Activated CD4-positive, alpha-beta memory T cell treated with anti-CD3 and anti-CD28 coated beads, Interleukin-2, amount 10 ng/mL, durations not matched to agents 7 days and 5 days (primary cell): Measurements from ENCODE around the gene EPHB1. TPM values are rescaled to one million over a fixed set of nuclear protein-coding genes. Genes with fewer than 3 reads are reported as not detected.

Experiments used
- CTCF ChIA-PET: fragments of 350-600 bp; sonication (Branson Sonifier 250); formaldehyde crosslinking; loops from one replicate; lab custom pipeline; 2021; ENCODE audit warnings: antibody characterized with exemption, inconsistent platforms; lab: Charles Lee
- POLR2A ChIA-PET: fragments of 350-600 bp; sonication (Branson Sonifier 250); formaldehyde crosslinking; loops from one replicate; lab custom pipeline; 2021; ENCODE audit warnings: antibody characterized with exemption; lab: Charles Lee
- DNase-seq: peaks from one replicate; pipeline ENCODE4 v3.0.0-alpha.2; 2020
- H3K27ac Mint-ChIP-seq: one replicate; pipeline ENCODE4 v1.8.0; 2021; ENCODE audit warnings: mild to moderate bottlenecking, mixed read lengths
- H3K27me3 Mint-ChIP-seq: one replicate; pipeline ENCODE4 v1.8.0; 2021; ENCODE audit warnings: mixed read lengths
- H3K36me3 Mint-ChIP-seq: one replicate; pipeline ENCODE4 v1.8.0; 2021; ENCODE audit warnings: low read depth, mixed read lengths
- H3K4me1 Mint-ChIP-seq: one replicate; pipeline ENCODE4 v1.8.0; 2021; ENCODE audit warnings: mixed read lengths
- H3K4me3 Mint-ChIP-seq: one replicate; pipeline ENCODE4 v1.8.0; 2021; ENCODE audit warnings: mild to moderate bottlenecking, mixed read lengths
- H3K9me3 Mint-ChIP-seq: one replicate; pipeline ENCODE4 v1.8.0; 2021; ENCODE audit warnings: mixed read lengths
- total RNA-seq, 2 experiments: library from RNA; stranded (reverse); gene quantifications; one replicate each; pipeline ENCODE4 v1.2.3, GENCODE V29; 2021

EPHB1 gene
- total RNA-seq, 2 experiments from 2014 or later: 0.80 to 1.2 TPM

DNA sequence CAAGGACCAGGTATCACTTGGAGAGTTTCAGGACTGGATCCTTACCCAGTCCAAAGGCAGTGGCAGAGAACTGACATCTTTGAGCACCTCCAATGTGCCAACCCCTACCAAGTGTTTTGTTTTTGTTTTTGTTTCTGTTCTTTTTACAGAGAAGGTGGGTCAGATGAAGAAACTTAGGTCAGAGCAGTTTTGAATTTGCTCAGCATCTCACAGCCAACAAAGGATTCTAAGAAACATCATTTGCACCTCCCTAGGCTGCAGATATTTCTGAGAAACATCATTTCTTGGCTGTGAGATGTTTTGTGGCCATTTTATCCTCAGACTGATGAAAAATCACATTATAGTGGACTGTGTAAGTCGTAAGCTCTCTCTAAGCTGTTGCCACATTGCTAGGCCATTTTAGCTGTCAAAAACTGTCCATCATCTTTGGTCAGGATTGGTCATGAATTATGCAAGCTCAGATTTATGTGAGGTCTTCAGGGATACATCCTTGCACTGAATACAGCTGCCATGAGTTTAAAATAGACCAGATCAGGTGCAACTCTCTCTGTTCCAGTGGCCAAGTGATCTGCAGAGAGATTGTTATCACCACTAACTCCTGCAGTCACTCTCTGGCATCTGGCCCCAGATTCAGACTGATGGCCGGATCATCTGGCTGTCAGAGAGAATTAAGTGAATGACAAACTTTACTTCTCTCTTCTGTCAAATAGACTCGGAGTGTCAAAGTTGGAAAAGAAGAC lies 341.5 kb downstream of the EPHB1 start:
- no peaks in the 10 kb centered on the region for H3K9me3 Mint-ChIP-seq
- no peaks in the 10 kb centered on the region for H3K36me3 Mint-ChIP-seq
- POLR2A ChIA-PET: no interaction called here
- no peak for DNase-seq
- CTCF ChIA-PET: no interaction called here
- no peaks in the 10 kb centered on the region for H3K27me3 Mint-ChIP-seq
- H3K4me3 Mint-ChIP-seq: no peak overlapping the region
- no peak overlapping the region for H3K27ac Mint-ChIP-seq
- no peaks in the 10 kb centered on the region for H3K4me1 Mint-ChIP-seq

DNA sequence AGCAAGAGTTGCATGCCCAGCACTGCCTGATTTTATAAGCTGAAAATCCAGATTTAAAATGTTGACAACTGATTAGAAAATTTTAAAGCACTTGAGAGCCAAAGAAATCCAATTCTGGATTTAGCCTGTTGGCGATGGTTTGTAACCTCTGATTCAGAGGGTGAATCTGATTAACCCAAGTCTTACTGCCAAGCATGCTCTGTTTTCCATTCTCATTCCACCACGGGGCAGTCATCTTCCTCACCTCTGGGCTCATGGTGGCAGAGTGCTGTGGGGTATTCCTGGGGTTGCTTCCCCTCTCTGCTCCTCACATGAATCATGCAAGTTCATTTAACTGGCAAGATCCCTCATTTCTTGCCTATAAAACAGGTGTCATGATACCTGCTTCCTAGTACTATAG lies 342.2 kb downstream of the EPHB1 start:
- no peaks in the 10 kb centered on the region for H3K36me3 Mint-ChIP-seq
- ChIA-PET POLR2A (no interaction called here), CTCF (no interaction called here)
- H3K27me3 Mint-ChIP-seq: no peaks in the 10 kb centered on the region
- no peak overlapping the region for H3K4me3 Mint-ChIP-seq
- no peaks in the 10 kb centered on the region for H3K4me1 Mint-ChIP-seq
- no peak for DNase-seq
- H3K9me3 Mint-ChIP-seq: no peaks in the 10 kb centered on the region
- no peak overlapping the region for H3K27ac Mint-ChIP-seq

DNA sequence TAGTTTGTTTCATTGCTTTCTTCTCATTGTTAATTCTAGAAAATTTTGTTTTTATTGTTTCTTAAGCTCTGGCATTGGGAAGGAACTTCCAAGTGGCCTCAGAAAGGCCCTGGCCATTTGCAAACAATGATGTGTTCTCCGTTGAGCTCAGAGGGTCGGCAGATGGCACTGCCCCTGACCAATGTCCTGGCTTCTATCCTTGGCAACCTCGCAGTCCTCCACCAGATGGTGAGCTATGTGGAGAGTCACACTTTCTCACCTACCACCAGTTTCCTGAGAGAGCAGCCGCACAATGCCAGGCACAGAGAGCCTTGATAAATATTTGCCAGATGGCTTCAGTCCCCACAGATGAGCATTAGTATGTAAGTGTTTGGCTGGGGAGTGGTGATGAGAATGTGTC lies 343.7 kb downstream of the EPHB1 start:
- DNase-seq: no peak
- Mint-ChIP-seq H3K27me3 (no peaks in the 10 kb centered on the region), H3K9me3 (no peaks in the 10 kb centered on the region), H3K4me3 (no peak overlapping the region), H3K4me1 (no peaks in the 10 kb centered on the region), H3K36me3 (no peaks in the 10 kb centered on the region), H3K27ac (no peak overlapping the region)
- CTCF ChIA-PET: no interaction called here
- POLR2A ChIA-PET: no interaction called here

DNA sequence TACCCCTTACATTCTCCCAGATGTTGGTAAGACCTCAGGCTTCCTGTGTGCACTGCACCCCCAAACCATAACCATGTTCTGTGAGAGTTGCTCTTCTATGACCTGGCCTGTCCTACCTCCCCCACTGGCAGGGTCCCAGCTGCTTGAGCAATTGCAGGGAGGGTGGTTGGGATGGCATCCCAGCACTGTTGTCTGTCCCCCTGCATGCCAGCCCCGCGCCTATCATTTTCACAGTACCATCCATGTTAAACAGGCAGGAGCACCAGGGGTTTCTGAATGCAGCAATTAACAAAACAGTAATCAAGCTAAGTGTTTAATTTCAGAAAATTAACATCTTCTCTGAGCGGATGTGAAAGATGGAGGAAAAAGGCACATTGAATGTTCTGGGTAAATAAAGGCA lies 345.5 kb downstream of the EPHB1 start:
- H3K36me3 Mint-ChIP-seq: no peaks in the 10 kb centered on the region
- no peaks in the 10 kb centered on the region for H3K4me1 Mint-ChIP-seq
- no peaks in the 10 kb centered on the region for H3K9me3 Mint-ChIP-seq
- DNase-seq: no peak
- H3K4me3 Mint-ChIP-seq: no peak overlapping the region
- no peak overlapping the region for H3K27ac Mint-ChIP-seq
- POLR2A ChIA-PET: no interaction called here
- CTCF ChIA-PET: no interaction called here
- H3K27me3 Mint-ChIP-seq: no peaks in the 10 kb centered on the region

DNA sequence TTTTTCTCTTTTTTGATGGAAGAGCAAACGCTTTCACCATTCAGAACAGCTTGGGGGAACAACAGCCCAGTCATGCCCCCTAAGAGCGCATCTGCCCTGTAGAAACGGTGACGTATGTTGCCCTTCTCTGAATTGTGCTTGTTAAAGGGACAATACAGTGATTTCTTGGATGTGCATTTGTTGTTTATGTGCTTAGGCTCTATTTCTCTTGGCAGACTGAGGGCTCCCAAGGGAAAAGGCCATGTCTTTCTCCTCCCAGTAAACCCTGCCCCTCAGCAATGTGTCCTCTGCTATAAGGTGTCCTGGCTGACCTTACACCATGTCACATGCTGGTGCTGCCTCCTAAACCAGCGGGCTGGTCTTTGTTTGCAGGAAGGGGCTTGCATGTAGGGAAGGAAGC lies 346.1 kb downstream of the EPHB1 start:
- Mint-ChIP-seq H3K4me1 (no peaks in the 10 kb centered on the region), H3K27me3 (no peaks in the 10 kb centered on the region), H3K9me3 (no peaks in the 10 kb centered on the region), H3K36me3 (no peaks in the 10 kb centered on the region), H3K4me3 (no peak overlapping the region), H3K27ac (no peak overlapping the region)
- POLR2A ChIA-PET: no interaction called here
- no peak for DNase-seq
- CTCF ChIA-PET: no interaction called here

DNA sequence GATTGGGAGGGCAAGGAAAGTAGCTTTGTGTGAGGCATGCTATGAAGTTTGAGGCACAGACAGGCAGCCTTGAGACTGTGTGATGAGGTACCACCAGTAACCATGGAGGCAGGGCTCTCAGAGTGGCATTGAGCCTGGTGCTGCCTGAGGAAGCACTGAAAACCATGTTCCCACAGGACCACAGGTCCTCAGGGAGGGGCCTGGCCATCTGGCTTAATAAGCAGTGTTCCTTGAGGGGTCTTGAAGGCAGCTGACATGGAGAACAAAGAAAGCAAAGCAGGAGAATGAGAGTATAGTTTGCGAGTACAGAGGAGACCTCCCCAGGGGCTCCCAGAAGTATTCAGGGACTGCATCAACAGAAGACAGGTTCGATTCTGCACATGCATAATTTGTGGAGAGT lies 346.6 kb downstream of the EPHB1 start:
- no peaks in the 10 kb centered on the region for H3K36me3 Mint-ChIP-seq
- H3K9me3 Mint-ChIP-seq: no peaks in the 10 kb centered on the region
- H3K27me3 Mint-ChIP-seq: no peaks in the 10 kb centered on the region
- no peak for DNase-seq
- no peaks in the 10 kb centered on the region for H3K4me1 Mint-ChIP-seq
- ChIA-PET CTCF (no interaction called here), POLR2A (no interaction called here)
- H3K4me3 Mint-ChIP-seq: no peak overlapping the region
- no peak overlapping the region for H3K27ac Mint-ChIP-seq

DNA sequence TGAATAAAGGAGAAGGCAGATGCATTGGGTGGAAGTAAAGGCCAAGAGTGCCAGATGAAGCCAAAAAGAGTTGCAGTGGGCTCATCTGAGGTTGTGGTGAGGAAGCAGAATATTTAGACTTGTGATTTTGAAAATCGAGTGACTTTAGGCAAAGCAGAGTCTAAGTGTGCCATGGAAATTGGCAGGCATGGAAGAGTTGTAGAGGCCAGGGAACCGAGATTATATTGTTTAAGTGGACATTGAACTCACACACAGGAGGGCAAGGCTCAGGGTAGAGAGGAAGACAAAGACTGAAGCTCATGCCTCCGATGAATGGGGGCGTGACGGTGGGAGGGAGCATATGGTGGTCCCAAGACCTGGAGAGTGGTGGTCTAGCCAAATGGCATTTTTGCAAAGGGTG lies 347.5 kb downstream of the EPHB1 start:
- Mint-ChIP-seq H3K27ac (no peak overlapping the region), H3K4me3 (no peak overlapping the region), H3K4me1 (no peaks in the 10 kb centered on the region), H3K36me3 (no peaks in the 10 kb centered on the region), H3K27me3 (no peaks in the 10 kb centered on the region), H3K9me3 (no peaks in the 10 kb centered on the region)
- POLR2A ChIA-PET: no interaction called here
- no peak for DNase-seq
- CTCF ChIA-PET: no interaction called here

DNA sequence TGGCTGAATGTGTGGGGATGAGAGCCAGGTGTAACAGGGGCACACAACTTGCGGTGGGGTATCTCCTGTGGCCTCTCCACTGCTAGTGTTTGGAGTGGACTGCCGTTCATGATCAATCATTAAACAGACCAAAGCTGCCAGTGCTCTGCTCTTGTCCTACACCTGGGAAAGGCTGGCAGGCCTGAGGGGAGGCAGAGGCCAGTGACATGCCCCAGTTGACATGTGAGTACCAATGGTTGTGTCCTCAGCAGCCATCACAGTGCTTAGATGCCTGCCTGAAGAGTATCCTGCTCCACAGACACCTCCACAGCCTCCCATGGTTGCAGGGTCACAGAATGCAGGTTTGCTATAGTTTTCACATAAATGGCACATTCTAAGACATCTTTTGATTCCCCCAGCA lies 348.4 kb downstream of the EPHB1 start:
- Mint-ChIP-seq H3K36me3 (no peaks in the 10 kb centered on the region), H3K27ac (no peak overlapping the region), H3K27me3 (no peaks in the 10 kb centered on the region), H3K4me3 (no peak overlapping the region), H3K9me3 (no peaks in the 10 kb centered on the region), H3K4me1 (no peaks in the 10 kb centered on the region)
- POLR2A ChIA-PET: no interaction called here
- CTCF ChIA-PET: no interaction called here
- DNase-seq: no peak

DNA sequence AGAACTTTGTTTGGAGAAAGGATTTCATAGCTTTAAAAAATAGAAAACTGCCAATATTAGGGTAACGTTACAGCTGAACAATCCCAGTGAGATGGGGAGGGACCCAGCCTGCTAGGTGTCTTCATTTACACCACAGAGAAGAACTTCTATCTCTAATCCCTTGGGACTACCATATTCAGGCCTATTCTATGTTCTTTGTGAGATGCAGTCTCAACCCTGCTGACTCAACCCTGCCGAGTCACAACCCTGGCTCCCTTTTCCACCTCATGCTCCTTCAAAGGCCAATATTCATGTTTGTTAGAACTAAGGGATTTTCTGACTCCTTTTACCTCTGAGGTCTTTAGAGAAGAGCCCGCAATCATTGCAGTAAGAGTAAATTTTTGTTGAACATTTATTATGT lies 350.5 kb downstream of the EPHB1 start:
- ChIA-PET POLR2A (no interaction called here), CTCF (no interaction called here)
- Mint-ChIP-seq H3K27ac (no peak overlapping the region), H3K27me3 (no peaks in the 10 kb centered on the region), H3K9me3 (no peaks in the 10 kb centered on the region), H3K36me3 (no peaks in the 10 kb centered on the region), H3K4me1 (no peaks in the 10 kb centered on the region), H3K4me3 (no peak overlapping the region)
- DNase-seq: no peak

DNA sequence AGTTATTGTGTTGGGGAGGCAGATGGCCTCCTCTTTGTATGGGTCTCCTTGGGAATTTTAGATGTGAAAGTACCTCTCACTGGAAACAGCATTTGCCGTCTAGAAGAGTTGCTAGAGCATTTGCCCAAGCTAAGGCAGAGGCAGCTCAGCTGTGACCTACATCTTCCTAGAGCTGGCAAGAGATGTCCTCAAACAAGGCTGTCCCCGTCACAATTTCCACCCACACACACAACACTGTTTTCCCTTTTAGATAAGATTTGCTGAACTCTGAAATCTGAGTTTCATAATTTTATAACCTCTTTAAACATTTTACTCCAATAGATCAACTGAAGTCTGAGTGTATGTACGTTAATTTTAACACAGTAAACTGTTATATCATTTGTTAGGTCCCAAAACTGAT lies 352.6 kb downstream of the EPHB1 start:
- ChIA-PET CTCF (no interaction called here), POLR2A (no interaction called here)
- Mint-ChIP-seq H3K27ac (no peak overlapping the region), H3K4me1 (no peaks in the 10 kb centered on the region), H3K27me3 (no peaks in the 10 kb centered on the region), H3K4me3 (no peak overlapping the region), H3K9me3 (no peaks in the 10 kb centered on the region), H3K36me3 (no peaks in the 10 kb centered on the region)
- DNase-seq: no peak

DNA sequence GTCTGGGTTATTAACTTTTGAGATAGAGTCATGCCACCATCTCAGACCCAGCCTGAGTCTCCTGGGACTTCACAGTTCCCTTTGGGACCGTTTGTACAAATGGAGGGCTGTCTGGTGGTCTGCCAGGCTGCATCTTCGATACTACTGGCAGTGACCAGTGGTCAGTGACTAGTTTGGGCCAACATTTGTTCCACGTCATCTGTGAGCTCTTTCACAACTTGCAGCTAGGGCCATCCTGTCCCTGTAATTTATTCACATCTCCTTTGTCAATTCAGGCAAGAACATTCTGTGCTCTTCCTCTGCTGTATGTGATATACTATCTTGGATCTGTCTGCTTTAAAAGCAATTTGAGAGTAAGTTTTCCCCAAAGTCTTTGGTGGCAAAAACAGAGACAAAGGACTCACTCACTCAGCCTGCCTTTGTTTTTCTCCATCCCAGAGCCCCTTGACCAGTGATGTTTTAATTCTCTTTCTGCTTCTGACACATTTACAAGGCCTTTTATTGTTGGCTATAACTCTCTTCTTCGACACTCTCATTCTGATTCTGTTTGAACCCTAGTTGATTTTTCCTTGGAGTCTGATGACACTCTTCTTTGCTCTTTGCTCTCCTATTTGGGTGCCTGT lies 353.4 kb downstream of the EPHB1 start:
- H3K4me1 Mint-ChIP-seq: no peaks in the 10 kb centered on the region
- H3K27me3 Mint-ChIP-seq: no peaks in the 10 kb centered on the region
- no peaks in the 10 kb centered on the region for H3K36me3 Mint-ChIP-seq
- no peaks in the 10 kb centered on the region for H3K9me3 Mint-ChIP-seq
- H3K4me3 Mint-ChIP-seq: no peak overlapping the region
- ChIA-PET POLR2A (no interaction called here), CTCF (no interaction called here)
- no peak overlapping the region for H3K27ac Mint-ChIP-seq
- no peak for DNase-seq

DNA sequence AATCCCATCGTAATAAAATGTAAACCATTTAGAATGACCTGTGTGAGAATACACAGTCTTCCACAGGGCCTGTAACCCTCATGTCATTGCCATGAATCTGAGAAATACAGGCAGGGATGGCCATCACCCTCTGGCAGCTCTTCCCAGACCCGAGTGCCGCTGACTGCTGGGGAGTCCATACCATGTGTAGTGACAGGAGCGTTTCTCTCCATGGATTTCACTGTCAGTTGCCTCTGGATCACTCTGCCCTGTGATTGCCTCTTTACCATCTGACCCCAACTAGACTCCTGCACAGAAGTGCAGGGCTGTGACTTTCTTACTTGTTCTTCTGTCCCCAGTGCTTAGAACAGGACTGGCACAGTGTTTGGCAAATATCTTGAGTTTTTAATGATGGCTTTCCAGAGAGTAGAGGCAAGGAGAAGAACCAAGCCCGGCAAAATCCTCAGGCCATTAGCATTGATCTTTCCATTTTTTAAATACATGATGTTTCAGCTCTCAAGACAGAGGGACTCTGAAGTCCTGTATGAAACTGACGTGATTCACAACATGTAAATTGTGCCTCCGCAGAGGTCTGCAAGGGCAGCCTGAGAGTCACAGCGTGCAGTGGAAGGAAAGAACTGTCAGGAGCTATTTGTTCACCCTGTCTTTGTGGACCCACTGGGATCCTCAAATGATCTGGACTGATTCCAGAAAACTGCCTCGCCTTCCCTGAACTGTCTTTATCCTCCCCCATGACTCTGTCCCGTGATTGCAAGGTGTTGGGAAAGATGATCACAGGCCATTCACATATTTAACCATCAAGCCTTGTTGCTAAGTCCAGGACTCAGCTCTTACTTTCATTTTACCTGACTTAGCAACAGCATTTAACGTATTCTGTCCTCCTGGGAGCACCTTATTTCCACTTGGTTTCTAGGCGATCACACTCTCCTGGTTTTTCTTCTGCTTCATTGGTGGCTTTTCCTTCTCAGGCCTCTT lies 354.9 kb downstream of the EPHB1 start:
- Mint-ChIP-seq H3K4me1 (no peaks in the 10 kb centered on the region), H3K4me3 (no peak overlapping the region), H3K9me3 (no peaks in the 10 kb centered on the region), H3K36me3 (no peaks in the 10 kb centered on the region), H3K27me3 (no peaks in the 10 kb centered on the region), H3K27ac (no peak overlapping the region)
- no peak for DNase-seq
- CTCF ChIA-PET: no interaction called here
- POLR2A ChIA-PET: no interaction called here

DNA sequence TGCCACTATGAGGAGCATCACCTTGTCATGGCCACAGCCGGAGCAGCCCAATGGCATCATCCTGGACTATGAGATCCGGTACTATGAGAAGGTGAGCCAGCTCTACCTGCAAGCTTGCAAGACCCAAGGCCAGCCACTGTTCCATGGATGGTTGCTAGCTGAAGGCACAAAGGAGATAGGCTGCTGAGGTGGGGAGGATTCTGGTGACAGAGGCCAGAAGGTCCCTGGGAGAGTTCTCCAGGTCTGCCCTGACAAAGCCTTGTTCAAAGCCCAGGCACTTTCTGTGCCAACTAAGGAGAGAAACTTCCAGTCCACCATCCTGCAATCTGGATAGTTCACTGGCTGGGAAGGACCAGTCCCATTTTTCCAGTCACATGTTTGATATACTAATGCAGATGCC lies 359.1 kb downstream of the EPHB1 start:
- POLR2A ChIA-PET: no interaction called here
- Mint-ChIP-seq H3K9me3 (no peaks in the 10 kb centered on the region), H3K36me3 (no peaks in the 10 kb centered on the region), H3K27me3 (no peaks in the 10 kb centered on the region), H3K4me3 (no peak overlapping the region), H3K4me1 (no peaks in the 10 kb centered on the region), H3K27ac (no peak overlapping the region)
- CTCF ChIA-PET: no interaction called here
- DNase-seq: no peak
